Measurements from ENCODE around the gene SETD7. TPM values are rescaled to one million over a fixed set of nuclear protein-coding genes. Genes with fewer than 3 reads are reported as not detected.

The SETD7 gene
- total RNA-seq, 3 donors from 2014 or later, result 10.2 to 68.4 (median 24.8) TPM

DNA sequence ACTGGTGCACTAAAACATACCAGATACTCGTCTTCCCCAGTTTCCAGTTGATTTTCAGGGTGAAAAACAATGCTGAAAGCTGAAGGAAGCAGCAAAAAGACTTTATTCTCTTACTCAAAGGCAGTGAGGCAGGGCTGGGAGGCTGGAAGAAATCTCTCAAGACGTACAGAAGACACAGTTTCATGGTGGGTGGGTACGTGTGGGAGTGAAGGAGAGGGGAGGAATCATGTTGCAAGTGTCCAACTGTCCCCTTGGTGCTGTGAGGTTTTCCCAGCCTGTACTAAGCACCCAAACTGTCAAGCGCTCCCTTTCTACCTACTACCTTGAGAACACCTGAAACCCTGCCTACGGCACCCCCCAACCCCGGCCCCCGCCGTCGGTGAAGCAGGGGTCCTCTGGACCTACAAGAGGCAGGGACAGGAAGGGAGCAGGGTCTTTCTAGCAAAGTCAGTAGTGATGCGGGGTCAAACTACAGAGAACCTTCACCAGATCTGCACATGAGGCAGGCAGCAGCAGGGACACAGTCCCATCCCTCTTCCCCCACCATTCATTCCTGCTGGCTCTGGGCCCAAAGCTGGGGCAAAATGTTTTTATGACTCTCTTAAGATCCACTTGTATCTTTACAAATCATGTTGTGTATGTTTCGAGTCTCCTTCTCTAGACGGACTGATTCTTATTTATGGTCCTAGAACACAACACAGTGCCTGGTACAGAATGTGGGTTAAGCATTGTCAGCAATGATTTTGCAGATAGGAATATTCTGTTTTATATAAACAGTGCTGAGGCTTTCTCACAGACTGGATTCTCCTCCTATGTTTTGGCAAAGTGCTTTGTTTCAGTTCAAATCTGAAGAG, 2.4 kb upstream of the SETD7 start:
- TF ChIP-seq, protein P1, sequence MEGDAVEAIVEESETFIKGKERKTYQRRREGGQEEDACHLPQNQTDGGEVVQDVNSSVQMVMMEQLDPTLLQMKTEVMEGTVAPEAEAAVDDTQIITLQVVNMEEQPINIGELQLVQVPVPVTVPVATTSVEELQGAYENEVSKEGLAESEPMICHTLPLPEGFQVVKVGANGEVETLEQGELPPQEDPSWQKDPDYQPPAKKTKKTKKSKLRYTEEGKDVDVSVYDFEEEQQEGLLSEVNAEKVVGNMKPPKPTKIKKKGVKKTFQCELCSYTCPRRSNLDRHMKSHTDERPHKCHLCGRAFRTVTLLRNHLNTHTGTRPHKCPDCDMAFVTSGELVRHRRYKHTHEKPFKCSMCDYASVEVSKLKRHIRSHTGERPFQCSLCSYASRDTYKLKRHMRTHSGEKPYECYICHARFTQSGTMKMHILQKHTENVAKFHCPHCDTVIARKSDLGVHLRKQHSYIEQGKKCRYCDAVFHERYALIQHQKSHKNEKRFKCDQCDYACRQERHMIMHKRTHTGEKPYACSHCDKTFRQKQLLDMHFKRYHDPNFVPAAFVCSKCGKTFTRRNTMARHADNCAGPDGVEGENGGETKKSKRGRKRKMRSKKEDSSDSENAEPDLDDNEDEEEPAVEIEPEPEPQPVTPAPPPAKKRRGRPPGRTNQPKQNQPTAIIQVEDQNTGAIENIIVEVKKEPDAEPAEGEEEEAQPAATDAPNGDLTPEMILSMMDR (IDR thresholded peaks at IDR 0.05), result no peak
- no peaks in the 10 kb centered on the region for H3K9me3 ChIP-seq
- H3K36me3 ChIP-seq (ENCODE audit: low read depth), result no peaks in the 10 kb centered on the region
- H3K4me1 ChIP-seq (ENCODE audit: low read depth), result peaks cover 18% of the 10 kb centered on the region
- DNase-seq, result peak in 1 of 3 donors; percentile 5
- intact Hi-C loops (cut with DNase I, micrococcal nuclease), result no loop called here
- no peak for ATAC-seq
- no peak overlapping the region for H3K4me3 ChIP-seq

DNA sequence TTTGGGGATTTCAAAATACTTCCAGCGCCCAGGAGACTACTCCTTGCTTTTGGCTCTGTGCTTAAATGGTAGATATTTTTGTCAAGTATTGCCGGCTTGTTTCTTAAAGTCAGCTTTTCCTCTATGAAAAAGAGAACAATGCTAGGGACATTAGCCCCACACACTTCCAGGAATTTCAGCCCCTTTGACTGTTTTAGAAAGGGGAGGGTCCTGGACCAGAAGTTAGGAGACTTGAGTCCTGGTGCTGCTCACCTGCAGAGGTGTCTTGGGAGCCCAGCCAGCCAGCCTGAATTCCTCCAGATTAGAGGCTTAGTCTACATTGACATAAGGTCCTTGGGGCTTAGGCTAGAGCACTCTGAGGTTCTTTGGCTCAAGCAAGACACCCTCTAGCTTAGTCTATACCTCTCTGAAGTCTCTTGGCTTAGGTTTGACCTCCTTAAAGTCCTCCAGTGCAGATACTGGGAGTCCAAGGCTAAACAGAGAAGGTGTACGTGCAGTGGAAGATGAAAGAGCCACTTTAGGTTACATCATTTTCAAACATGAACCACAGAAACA, 1.6 kb upstream of the SETD7 start:
- H3K9me3 ChIP-seq, result no peaks in the 10 kb centered on the region
- TF ChIP-seq, protein P1 (IDR thresholded peaks at IDR 0.05), result no peak
- no peaks in the 10 kb centered on the region for H3K36me3 ChIP-seq (ENCODE audit: low read depth)
- DNase-seq (peak in 1 of 3 donors; percentile 16), ATAC-seq (no peak)
- H3K4me1 ChIP-seq (ENCODE audit: low read depth), result peaks cover 18% of the 10 kb centered on the region
- no peak overlapping the region for H3K4me3 ChIP-seq
- intact Hi-C loops (cut with DNase I, micrococcal nuclease), result no loop called here

DNA sequence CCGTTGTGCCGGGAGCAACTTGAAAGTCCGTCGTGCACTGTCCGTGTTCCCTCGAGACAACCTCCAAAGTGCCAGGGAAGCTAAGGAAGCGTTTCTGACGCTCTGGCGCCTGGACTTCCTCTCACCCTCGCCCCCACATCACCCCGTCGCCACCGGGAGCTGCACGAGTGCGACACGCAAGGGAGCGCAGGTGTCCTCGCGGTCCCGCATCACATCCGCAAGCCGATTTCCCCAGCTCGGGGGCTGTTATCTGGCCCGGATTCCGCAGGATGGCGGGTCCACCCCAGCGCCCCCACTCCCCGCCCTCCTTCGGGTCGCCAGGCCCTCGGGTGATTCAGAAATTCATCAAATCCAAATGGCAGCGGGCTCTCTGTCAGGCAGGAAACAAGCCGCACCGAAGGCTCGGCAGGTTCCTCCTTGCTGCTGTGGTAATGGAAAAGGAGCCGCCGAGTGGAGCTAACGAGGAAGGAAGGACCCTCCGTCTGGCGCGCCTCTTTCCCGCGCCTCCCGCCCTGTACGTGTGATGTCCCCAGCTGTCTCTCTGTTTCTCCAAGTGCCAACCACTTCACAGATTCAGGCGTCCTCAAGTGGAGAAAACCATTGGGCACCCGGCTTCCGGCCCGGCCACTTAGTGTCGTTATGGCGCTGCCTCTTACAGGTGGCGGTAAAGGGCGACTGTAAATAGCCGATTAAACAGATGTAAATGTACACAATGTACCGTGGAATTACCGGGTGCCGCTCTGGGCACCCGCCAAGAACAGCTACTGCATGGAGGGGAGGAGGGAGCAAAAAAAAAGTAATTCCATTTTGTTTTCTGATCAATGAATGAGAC, 921 bp upstream of the SETD7 start:
- TF ChIP-seq, protein P1 (IDR thresholded peaks at IDR 0.05), result no peak
- Histone ChIP-seq H3K9me3 (no peaks in the 10 kb centered on the region), H3K36me3 (ENCODE audit: low read depth) (no peaks in the 10 kb centered on the region), H3K4me3 (peak overlapping the region; percentile 53), H3K4me1 (ENCODE audit: low read depth) (peaks cover 18% of the 10 kb centered on the region)
- DNase-seq (peak; percentile 76 to 82 (median 79)), ATAC-seq (peak; percentile 60)
- intact Hi-C loops (cut with DNase I, micrococcal nuclease), result no loop called here

DNA sequence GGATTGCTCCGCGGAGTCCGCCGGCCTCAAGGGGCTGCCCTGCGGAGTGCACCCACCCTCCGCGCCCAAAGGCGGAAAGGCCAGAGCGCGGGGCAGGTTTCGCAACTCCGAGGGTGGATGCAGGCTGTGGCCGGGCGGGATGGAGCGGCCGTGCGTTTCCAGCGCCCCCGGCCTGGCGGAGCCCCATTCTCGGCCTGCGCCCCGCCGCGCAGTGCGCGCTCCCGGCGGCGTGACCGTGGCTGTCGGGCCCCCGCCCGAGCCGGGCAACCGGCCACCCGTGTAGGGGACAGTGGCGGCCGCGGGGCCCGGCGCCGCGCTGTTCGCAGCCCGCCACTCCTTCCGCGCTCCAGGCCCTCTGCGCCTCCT, 331 bp downstream of the SETD7 start:
- intact Hi-C loops (cut with DNase I, micrococcal nuclease), result no loop called here
- H3K4me1 ChIP-seq (ENCODE audit: low read depth), result peaks cover 18% of the 10 kb centered on the region
- peak overlapping the region; percentile 53 for H3K4me3 ChIP-seq
- no peaks in the 10 kb centered on the region for H3K9me3 ChIP-seq
- no peaks in the 10 kb centered on the region for H3K36me3 ChIP-seq (ENCODE audit: low read depth)
- DNase-seq, result peak; percentile 43 to 75 (median 75)
- peak; percentile 48 for ATAC-seq
- TF ChIP-seq, protein P1 (IDR thresholded peaks at IDR 0.05), result no peak

DNA sequence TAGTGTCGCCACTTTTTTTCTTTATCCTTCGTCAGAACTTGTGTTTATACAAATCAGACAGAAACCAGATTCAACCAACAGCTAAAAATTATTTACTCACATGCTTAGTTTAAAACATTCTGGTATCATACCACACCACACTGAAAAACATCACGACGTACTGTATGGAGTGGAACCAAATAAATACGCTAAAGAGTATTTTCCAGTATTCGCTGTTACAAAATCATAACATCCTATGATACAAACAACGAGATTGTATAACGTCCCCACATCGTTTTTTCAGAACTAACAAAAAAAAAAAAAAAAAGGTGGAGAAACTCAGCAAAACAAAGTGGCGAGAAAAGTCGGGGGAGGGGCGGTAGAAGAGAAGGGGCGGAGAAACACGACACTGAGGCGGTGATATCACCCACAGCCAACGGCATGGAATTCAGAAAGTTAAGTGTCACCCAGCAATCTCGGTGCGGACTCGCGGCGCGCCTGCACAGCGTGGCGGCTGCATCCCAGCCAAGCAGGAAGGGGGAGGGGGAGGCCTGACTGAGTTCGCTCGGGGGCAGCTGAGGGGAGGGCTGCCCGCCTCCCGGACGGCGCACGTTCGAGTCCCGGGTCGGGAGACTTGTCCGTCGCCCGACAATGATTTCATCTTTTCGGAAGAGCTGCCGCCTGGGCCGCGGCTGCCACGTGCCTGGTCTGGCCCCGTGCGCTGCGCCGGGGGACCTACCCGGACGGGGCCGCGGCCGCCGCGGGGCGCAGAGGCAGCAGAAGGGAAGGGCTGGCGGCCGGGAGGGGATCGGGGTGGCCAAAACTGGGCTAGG, 920 bp downstream of the SETD7 start:
- intact Hi-C loops (cut with DNase I, micrococcal nuclease), result no loop called here
- peaks cover 18% of the 10 kb centered on the region for H3K4me1 ChIP-seq (ENCODE audit: low read depth)
- peak; percentile 67 for ATAC-seq
- H3K9me3 ChIP-seq, result no peaks in the 10 kb centered on the region
- H3K36me3 ChIP-seq (ENCODE audit: low read depth), result no peaks in the 10 kb centered on the region
- DNase-seq, result peak; percentile 89
- TF ChIP-seq, protein P1 (IDR thresholded peaks at IDR 0.05), result no peak
- H3K4me3 ChIP-seq, result peak overlapping the region; percentile 53
